Naive thymus-derived CD4-positive, alpha-beta T cell (primary cell): Measurements from ENCODE around the gene NRGN. TPM values are rescaled to one million over a fixed set of nuclear protein-coding genes. Genes with fewer than 3 reads are reported as not detected.

Experiments
- ATAC-seq: fragments of 150-1000 bp; cut with Tn5 transposase; 2 replicates; pipeline ENCODE4 v1.10.0; 2021; ENCODE audit warnings: mild to moderate bottlenecking, moderate library complexity
- CTCF ChIA-PET: fragments of 350-600 bp; sonication (Branson Sonifier 250); formaldehyde crosslinking; loops from one replicate; lab custom pipeline; 2021; ENCODE audit warnings: antibody characterized with exemption; lab: Charles Lee
- POLR2A ChIA-PET: fragments of 350-600 bp; sonication (Branson Sonifier 250); formaldehyde crosslinking; loops from one replicate; lab custom pipeline; 2021; ENCODE audit warnings: antibody characterized with exemption, inconsistent platforms; lab: Charles Lee
- DNase-seq, 9 donors: peaks; one replicate each; pipeline versions ENCODE4 v3.0.0 to v3.0.0-alpha.2; 2020 to 2022; ENCODE audit warnings: mixed read lengths in 1 of 9
- H3K27ac ChIP-seq: one replicate; pipeline ENCODE4 v1.7.0; 2013; ENCODE audit warnings: mild to moderate bottlenecking, low read depth, low read length, moderate library complexity
- H3K27me3 ChIP-seq, 2 donors: one replicate each; pipeline ENCODE4 v1.7.0; 2013; ENCODE audit warnings: low read length in 2 of 2, mild to moderate bottlenecking in 2 of 2, moderate library complexity in 2 of 2; ENCODE audit not compliant: control insufficient read depth in 2 of 2, insufficient read depth in 2 of 2
- H3K36me3 ChIP-seq, 3 experiments: 1 replicate in 2 of 3; 2 replicates in 1 of 3; pipeline ENCODE4 v1.7.0; 2013; ENCODE audit warnings: low read length in 3 of 3, mild to moderate bottlenecking in 3 of 3, moderate library complexity in 1 of 3; ENCODE audit not compliant: insufficient read depth in 3 of 3, control insufficient read depth in 2 of 3
- H3K4me1 ChIP-seq, 2 donors: one replicate each; pipeline ENCODE4 v1.7.0; 2013; ENCODE audit warnings: low read length in 2 of 2, mild to moderate bottlenecking in 2 of 2, moderate library complexity in 1 of 2; ENCODE audit not compliant: control insufficient read depth in 2 of 2, insufficient read depth in 2 of 2
- H3K4me3 ChIP-seq: 2 replicates; pipeline ENCODE4 v1.7.0; 2013; ENCODE audit warnings: mild to moderate bottlenecking, low read length
- H3K9me3 ChIP-seq, 3 experiments: 1 replicate in 2 of 3; 2 replicates in 1 of 3; pipeline ENCODE4 v1.7.0; 2013; ENCODE audit warnings: low read length in 3 of 3; ENCODE audit not compliant: control insufficient read depth in 2 of 3
- H3K27ac Mint-ChIP-seq, 9 donors: one replicate each; pipeline ENCODE4 v1.8.0; 2020 to 2022; ENCODE audit warnings: mixed read lengths in 9 of 9, mild to moderate bottlenecking in 8 of 9, moderate library complexity in 5 of 9, inconsistent platforms in 2 of 9
- H3K27me3 Mint-ChIP-seq, 5 donors: one replicate each; pipeline ENCODE4 v1.8.0; 2021 to 2022; ENCODE audit warnings: mixed read lengths in 5 of 5, mild to moderate bottlenecking in 1 of 5
- H3K36me3 Mint-ChIP-seq, 5 donors: one replicate each; pipeline ENCODE4 v1.8.0; 2020 to 2022; ENCODE audit warnings: mixed read lengths in 5 of 5, mild to moderate bottlenecking in 3 of 5, inconsistent platforms in 1 of 5
- H3K4me1 Mint-ChIP-seq, 7 donors: one replicate each; pipeline ENCODE4 v1.8.0; 2020 to 2022; ENCODE audit warnings: mixed read lengths in 7 of 7, mild to moderate bottlenecking in 3 of 7, inconsistent platforms in 1 of 7
- H3K4me3 Mint-ChIP-seq, 10 donors: one replicate each; pipeline ENCODE4 v1.8.0; 2020 to 2022; ENCODE audit warnings: mild to moderate bottlenecking in 10 of 10, mixed read lengths in 10 of 10, moderate library complexity in 6 of 10, inconsistent platforms in 2 of 10
- H3K9me3 Mint-ChIP-seq, 11 donors: one replicate each; pipeline ENCODE4 v1.8.0; 2020 to 2022; ENCODE audit warnings: mixed read lengths in 11 of 11, mild to moderate bottlenecking in 4 of 11, inconsistent platforms in 1 of 11, moderate library complexity in 1 of 11
- intact Hi-C, 2 donors: fragments of 100-400 bp; cut with micrococcal nuclease; formaldehyde crosslinking; loops; one replicate each; pipeline ENCODE4 v1.15.1; 2023
- polyA plus RNA-seq, 2 donors: library from polyadenylated mRNA; unstranded; fragments of 300-500 nt; fragmentation: Illumina TruSeq; gene quantifications; one replicate each; pipeline ENCODE4 v1.2.3, GENCODE V29; 2021
- total RNA-seq, 6 experiments: library from RNA in 5 of 6; stranded (reverse) in 5 of 6; gene quantifications; 1 replicate in 5 of 6; 2 replicates in 1 of 6; pipeline ENCODE4 v1.2.3 and lab custom pipeline; 2021 to 2026

Gene NRGN
- total and polyA plus RNA-seq, 7 experiments from 2014 or later = 1.2 to 48.7 (median 4.9) TPM; not detected in 2

GRCh38 chr11:124736736-124737135 lies 3.0 kb upstream of the NRGN start:
- H3K4me3 Mint-ChIP-seq = peak overlapping the region in 1 of 10 donors; percentile 21
- Histone ChIP-seq H3K4me3 (no peak overlapping the region), H3K9me3 (no peaks in the 10 kb centered on the region), H3K36me3 (no peaks in the 10 kb centered on the region), H3K4me1 (peaks cover 0 to 5% of the 10 kb centered on the region in 2 donors), H3K27ac (no peak overlapping the region), H3K27me3 (no peaks in the 10 kb centered on the region)
- DNase-seq (no peak), ATAC-seq (no peak)
- H3K27me3 Mint-ChIP-seq = peaks cover 0 to 54% (median 8%) of the 10 kb centered on the region in 5 donors
- intact Hi-C loops = no loop called here
- no peaks in the 10 kb centered on the region for H3K36me3 Mint-ChIP-seq
- H3K9me3 Mint-ChIP-seq = no peaks in the 10 kb centered on the region
- no peak overlapping the region for H3K27ac Mint-ChIP-seq
- CTCF ChIA-PET = interaction anchor here (0.6 to 0.8 kb wide), 2 partner anchors 27 to 61 kb away, joined by 3 read pairs; no protein-coding TSS in a partner anchor
- POLR2A ChIA-PET = interaction anchor here (1.0 kb wide), 1 partner anchor 10 kb away, joined by 3 read pairs; no protein-coding TSS in a partner anchor
- peaks cover 17 to 28% (median 19%) of the 10 kb centered on the region in 7 donors for H3K4me1 Mint-ChIP-seq

GRCh38 chr11:124737638-124738305 lies 2.0 kb upstream of the NRGN start:
- peaks cover 18 to 29% (median 19%) of the 10 kb centered on the region in 7 donors for H3K4me1 Mint-ChIP-seq
- H3K9me3 Mint-ChIP-seq = no peaks in the 10 kb centered on the region
- Histone ChIP-seq H3K27ac (no peak overlapping the region), H3K9me3 (no peaks in the 10 kb centered on the region), H3K27me3 (no peaks in the 10 kb centered on the region), H3K4me3 (no peak overlapping the region), H3K4me1 (peaks cover 0 to 5% of the 10 kb centered on the region in 2 donors), H3K36me3 (no peaks in the 10 kb centered on the region)
- DNase-seq (no peak), ATAC-seq (no peak)
- H3K27me3 Mint-ChIP-seq = peaks cover 0 to 61% (median 9%) of the 10 kb centered on the region in 5 donors
- H3K4me3 Mint-ChIP-seq = peak overlapping the region in 2 of 10 donors; percentile 30 to 45
- ChIA-PET POLR2A (interaction anchor here (1.3 kb wide), 1 partner anchor 66 kb away, joined by 4 read pairs; no protein-coding TSS in a partner anchor), CTCF (no interaction called here)
- intact Hi-C loops = no loop called here
- no peak overlapping the region for H3K27ac Mint-ChIP-seq
- no peaks in the 10 kb centered on the region for H3K36me3 Mint-ChIP-seq

DNA sequence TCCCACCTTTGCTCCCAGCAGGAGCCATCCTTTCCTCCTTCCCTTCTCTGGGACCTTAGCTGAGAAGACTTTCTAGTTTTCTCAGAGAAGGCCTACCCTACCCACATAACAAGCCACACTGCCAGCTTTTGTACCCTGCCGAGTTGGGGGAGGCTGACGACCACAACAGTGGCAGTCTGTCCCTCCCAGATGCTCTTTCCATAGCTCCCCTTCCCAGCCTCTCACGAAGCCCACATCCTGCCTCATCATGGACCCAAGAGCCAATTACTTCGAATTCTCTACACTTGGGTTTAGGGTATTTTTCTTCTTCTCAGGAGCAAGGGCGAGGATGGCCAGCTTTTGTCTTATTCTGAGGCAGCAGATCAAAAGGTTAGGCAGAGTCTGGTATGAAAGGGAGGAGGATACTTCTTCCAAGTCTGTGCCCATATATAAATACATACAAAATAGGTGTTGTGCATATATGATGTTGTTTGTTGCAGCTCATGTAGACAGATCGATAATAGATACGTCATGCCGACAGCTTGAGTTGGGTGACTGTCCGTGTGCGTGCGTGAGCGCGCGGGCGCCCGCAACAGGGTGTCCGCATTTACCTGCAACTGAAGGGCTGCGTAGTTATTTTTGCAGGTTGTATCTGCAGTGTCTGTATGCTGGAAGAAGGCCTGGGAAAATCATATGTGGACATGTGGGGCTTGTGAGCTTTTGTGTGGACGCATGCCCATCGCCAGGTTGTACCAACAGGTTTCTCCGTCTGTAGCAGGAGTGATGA lies 846 bp upstream of the NRGN start:
- ATAC-seq = no peak
- no peaks in the 10 kb centered on the region for H3K9me3 ChIP-seq
- H3K27ac Mint-ChIP-seq = peak overlapping the region in 6 of 9 donors; percentile 25 to 75 (median 56)
- H3K36me3 Mint-ChIP-seq = no peaks in the 10 kb centered on the region
- H3K4me1 Mint-ChIP-seq = peaks cover 18 to 29% (median 18%) of the 10 kb centered on the region in 7 donors
- H3K27me3 Mint-ChIP-seq = peaks cover 0 to 65% (median 9%) of the 10 kb centered on the region in 5 donors
- no peaks in the 10 kb centered on the region for H3K36me3 ChIP-seq
- peak overlapping the region; percentile 63 for H3K4me3 ChIP-seq
- CTCF ChIA-PET = interaction anchor here (1.4 kb wide), 1 partner anchor 24 kb away, joined by 3 read pairs; no protein-coding TSS in a partner anchor
- intact Hi-C loops = loop anchor here (1.0 kb wide), 4 partner anchors 8 to 66 kb away; partner anchors contain the start of genes MSANTD2 (in 1 of the 2), SIAE (in 1 of the 2) and SPA17 (in 1 of the 2)
- DNase-seq = no peak
- no peaks in the 10 kb centered on the region for H3K27me3 ChIP-seq
- peak overlapping the region; percentile 78 to 90 (median 86) for H3K4me3 Mint-ChIP-seq
- no peak overlapping the region for H3K27ac ChIP-seq
- H3K4me1 ChIP-seq = peaks cover 0 to 5% of the 10 kb centered on the region in 2 donors
- H3K9me3 Mint-ChIP-seq = no peaks in the 10 kb centered on the region
- POLR2A ChIA-PET = interaction anchor here (1.1 to 1.5 kb wide), 3 partner anchors 22 to 69 kb away, joined by 3 to 4 read pairs (median 3); no protein-coding TSS in a partner anchor

DNA sequence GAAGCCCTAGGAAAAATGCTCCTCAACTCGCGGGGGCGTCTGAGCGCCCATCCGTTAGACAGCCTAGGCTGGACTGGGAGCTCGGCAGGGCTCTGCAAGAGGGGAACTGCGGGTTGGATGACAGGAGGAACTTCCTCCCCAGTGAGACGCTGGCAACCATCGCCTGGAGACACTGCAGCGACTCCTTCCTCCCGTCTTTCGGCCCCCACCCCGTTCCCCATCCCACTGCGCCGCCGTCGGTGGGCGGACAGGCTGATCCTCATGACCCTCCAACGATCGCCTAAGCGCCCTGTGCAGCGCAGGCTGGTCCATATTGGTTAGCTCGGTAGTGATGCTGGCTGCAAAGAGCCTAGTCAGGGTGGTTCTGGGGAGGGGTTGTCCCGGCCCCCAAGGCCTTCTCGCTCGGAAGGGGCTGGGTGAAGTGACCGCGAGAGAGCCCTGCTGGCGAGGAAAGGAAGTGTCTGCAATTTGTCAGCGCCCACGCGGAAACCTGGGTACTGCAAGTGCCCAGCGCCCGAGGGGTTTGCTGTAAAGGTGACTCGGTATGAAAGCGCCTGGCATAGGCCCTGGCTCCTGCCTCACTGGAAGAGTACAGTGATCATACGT lies 638 bp downstream of the NRGN start:
- CTCF ChIA-PET = interaction anchor here (0.6 to 1.4 kb wide), 2 partner anchors 23 to 71 kb away, joined by 3 to 5 read pairs; no protein-coding TSS in a partner anchor
- peak overlapping the region in 4 of 9 donors; percentile 8 to 58 (median 36) for H3K27ac Mint-ChIP-seq
- peak overlapping the region; percentile 78 to 90 (median 86) for H3K4me3 Mint-ChIP-seq
- Histone ChIP-seq H3K4me1 (peaks cover 0 to 5% of the 10 kb centered on the region in 2 donors), H3K9me3 (no peaks in the 10 kb centered on the region), H3K4me3 (peak overlapping the region; percentile 63), H3K27me3 (no peaks in the 10 kb centered on the region), H3K36me3 (no peaks in the 10 kb centered on the region), H3K27ac (peak overlapping the region; percentile 38)
- peak in 8 of 9 donors; percentile 42 to 54 (median 48) for DNase-seq
- peaks cover 22 to 33% (median 26%) of the 10 kb centered on the region in 7 donors for H3K4me1 Mint-ChIP-seq
- peak; percentile 69 for ATAC-seq
- intact Hi-C loops = loop anchor here (1.0 to 10.0 kb wide), 4 partner anchors 67 to 1666 kb away; partner anchors contain the start of genes FAM118B (in 1 of the 2), RPUSD4 (in 1 of the 2), SIAE (in 1 of the 2) and SPA17 (in 1 of the 2)
- POLR2A ChIA-PET = interaction anchor here (0.6 to 1.5 kb wide), 5 partner anchors 9 to 70 kb away, joined by 3 to 7 read pairs (median 4); no protein-coding TSS in a partner anchor
- H3K27me3 Mint-ChIP-seq = peaks cover 0 to 66% (median 9%) of the 10 kb centered on the region in 5 donors
- no peaks in the 10 kb centered on the region for H3K9me3 Mint-ChIP-seq
- H3K36me3 Mint-ChIP-seq = no peaks in the 10 kb centered on the region

DNA sequence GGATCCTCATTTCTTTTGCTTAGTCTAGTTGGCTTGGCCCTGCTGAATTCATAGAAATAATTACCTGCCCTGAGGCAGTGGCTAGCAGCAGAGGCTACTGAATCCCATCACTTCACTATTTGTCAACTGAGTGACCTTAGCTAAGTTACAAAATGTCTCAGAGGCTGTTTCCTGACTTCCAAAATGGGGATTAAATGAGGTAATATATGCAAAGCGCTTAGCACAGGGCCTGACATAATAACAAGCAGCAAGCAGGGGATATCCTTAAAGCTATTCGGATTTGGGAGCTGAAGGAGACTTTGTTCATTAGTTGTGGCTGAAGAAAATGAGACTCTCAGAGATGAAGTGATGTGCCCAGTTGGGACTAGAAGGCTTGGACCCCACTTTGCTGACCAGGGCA lies 2.8 kb downstream of the NRGN start:
- no peak for ATAC-seq
- Histone ChIP-seq H3K9me3 (no peaks in the 10 kb centered on the region), H3K27me3 (no peaks in the 10 kb centered on the region), H3K36me3 (peaks cover 0 to 6% (median 0%) of the 10 kb centered on the region in 3 experiments), H3K4me1 (peaks cover 3 to 5% of the 10 kb centered on the region in 2 donors), H3K4me3 (no peak overlapping the region), H3K27ac (no peak overlapping the region)
- CTCF ChIA-PET = interaction anchor here (0.9 to 2.0 kb wide), 5 partner anchors 8 to 74 kb away, joined by 3 to 9 read pairs (median 4); no protein-coding TSS in a partner anchor
- no peak overlapping the region for H3K4me3 Mint-ChIP-seq
- peaks cover 22 to 39% (median 29%) of the 10 kb centered on the region in 7 donors for H3K4me1 Mint-ChIP-seq
- H3K27ac Mint-ChIP-seq = no peak overlapping the region
- intact Hi-C loops = loop anchor here in 1 of 2 donors (10.0 kb wide), 3 partner anchors 852 to 1668 kb away; partner anchors contain the start of genes FAM118B, RPUSD4 and STT3A
- POLR2A ChIA-PET = interaction anchor here (0.6 to 2.0 kb wide), 3 partner anchors 70 to 209 kb away, joined by 3 to 7 read pairs (median 4); no protein-coding TSS in a partner anchor
- H3K36me3 Mint-ChIP-seq = no peaks in the 10 kb centered on the region
- no peaks in the 10 kb centered on the region for H3K9me3 Mint-ChIP-seq
- DNase-seq = no peak
- H3K27me3 Mint-ChIP-seq = peaks cover 0 to 50% (median 9%) of the 10 kb centered on the region in 5 donors
